ENCODE measurements around the gene VDR. TPM values are rescaled to one million over a fixed set of nuclear protein-coding genes. Genes with fewer than 3 reads are reported as not detected.

Gene VDR
- total RNA-seq, 4 donors from 2014 or later: 75.1 to 193 (median 156) TPM

DNA sequence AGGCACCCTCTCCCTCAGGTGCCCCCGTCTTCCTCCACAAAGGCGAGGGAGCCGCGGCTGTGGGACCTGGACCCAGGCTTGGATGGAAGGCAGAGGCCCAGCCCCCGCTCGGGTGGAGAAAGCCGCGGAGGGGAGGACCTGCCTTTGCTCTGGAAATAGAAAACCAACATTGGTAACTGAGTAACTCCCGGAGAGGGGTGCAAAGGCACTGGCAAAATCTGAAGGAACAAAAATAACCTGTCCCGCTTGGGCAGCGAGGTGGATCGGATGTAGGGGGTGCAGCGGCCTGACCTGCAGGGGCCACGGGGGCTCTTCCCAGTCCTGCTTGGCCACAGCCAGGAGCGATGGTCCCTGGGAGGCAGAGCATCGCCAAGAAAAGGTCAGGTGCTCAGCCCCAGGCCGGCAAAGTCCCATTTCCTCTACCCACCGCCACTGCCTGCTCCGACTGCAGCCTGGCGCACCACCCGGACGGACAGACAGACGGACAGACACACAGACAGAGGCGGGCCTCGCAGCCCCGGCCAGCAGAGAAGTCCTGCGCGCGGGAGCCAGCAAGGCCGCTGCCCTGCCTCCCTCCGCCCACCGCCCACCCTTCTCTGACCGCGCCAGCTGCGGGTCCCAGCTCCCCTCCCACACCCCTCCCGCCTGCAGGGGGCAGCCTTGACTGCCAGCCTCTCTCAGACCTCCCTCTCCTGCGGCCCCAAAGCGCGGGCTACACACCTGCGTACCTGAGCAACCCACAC, 37.2 kb upstream of the VDR start:
- Histone ChIP-seq H3K36me3 (no peaks in the 10 kb centered on the region), H3K4me1 (peaks cover 0 to 52% (median 10%) of the 10 kb centered on the region in 4 donors), H3K4me3 (no peak overlapping the region), H3K9me3 (no peaks in the 10 kb centered on the region), H3K27me3 (no peaks in the 10 kb centered on the region), H3K27ac (no peak overlapping the region)
- DNase-seq: peak in 1 of 3 donors; percentile 54
- TF ChIP-seq POLR2A (IDR thresholded peaks at IDR 0.05) (no peak), CTCF (IDR thresholded peaks at IDR 0.05) (peak in 1 of 6 experiments; percentile 20)

DNA sequence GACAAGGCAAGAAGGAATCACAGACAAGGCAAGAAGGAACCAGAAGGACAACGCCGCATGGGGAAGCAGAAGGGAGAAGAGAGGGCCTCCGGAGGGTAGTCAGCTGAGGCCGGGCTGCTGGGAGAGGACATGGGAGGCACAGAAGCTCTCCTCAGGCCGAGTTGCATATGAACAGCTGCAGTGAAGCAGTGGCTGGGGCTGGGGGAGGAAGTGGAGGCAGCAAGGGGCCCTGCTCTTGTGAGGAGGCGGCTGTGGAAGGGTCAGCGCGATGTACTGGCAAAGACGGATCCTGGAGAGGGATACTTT, 36.6 kb upstream of the VDR start:
- no peak overlapping the region for H3K27ac ChIP-seq
- H3K9me3 ChIP-seq: no peaks in the 10 kb centered on the region
- no peaks in the 10 kb centered on the region for H3K27me3 ChIP-seq
- no peaks in the 10 kb centered on the region for H3K36me3 ChIP-seq
- no peak overlapping the region for H3K4me3 ChIP-seq
- H3K4me1 ChIP-seq: peaks cover 0 to 46% (median 8%) of the 10 kb centered on the region in 4 donors
- no peak for DNase-seq
- TF ChIP-seq POLR2A (IDR thresholded peaks at IDR 0.05) (no peak), CTCF (IDR thresholded peaks at IDR 0.05) (no peak)

GRCh38 chr12:47940773-47941474, 36.1 kb upstream of the VDR start:
- Histone ChIP-seq H3K9me3 (no peaks in the 10 kb centered on the region), H3K27ac (peak overlapping the region in 1 of 4 donors; percentile 93), H3K27me3 (no peaks in the 10 kb centered on the region), H3K36me3 (no peaks in the 10 kb centered on the region), H3K4me1 (peaks cover 0 to 41% (median 6%) of the 10 kb centered on the region in 4 donors), H3K4me3 (no peak overlapping the region)
- DNase-seq: no peak
- TF ChIP-seq CTCF (IDR thresholded peaks at IDR 0.05): no peak
- no peak for TF ChIP-seq POLR2A (IDR thresholded peaks at IDR 0.05)

- peak in 2 of 3 donors; percentile 87 to 92 for DNase-seq
- H3K4me3 ChIP-seq: no peak overlapping the region
- no peaks in the 10 kb centered on the region for H3K9me3 ChIP-seq
- peaks cover 0 to 29% (median 4%) of the 10 kb centered on the region in 4 donors for H3K4me1 ChIP-seq
- TF ChIP-seq CTCF (IDR thresholded peaks at IDR 0.05) (no peak), POLR2A (IDR thresholded peaks at IDR 0.05) (peak in 1 of 2 donors; percentile 59)
- H3K36me3 ChIP-seq: no peaks in the 10 kb centered on the region
- H3K27ac ChIP-seq: peak overlapping the region in 3 of 4 donors; percentile 67 to 93 (median 90)
- H3K27me3 ChIP-seq: no peaks in the 10 kb centered on the region
These were observed 34.3 kb upstream of the VDR start for GRCh38 chr12:47939009-47939601.

GRCh38 chr12:47938594-47938993, 33.8 kb upstream of the VDR start:
- Histone ChIP-seq H3K27ac (peak overlapping the region in 3 of 4 donors; percentile 67 to 93 (median 90)), H3K27me3 (no peaks in the 10 kb centered on the region), H3K36me3 (no peaks in the 10 kb centered on the region), H3K4me1 (peaks cover 0 to 25% (median 4%) of the 10 kb centered on the region in 4 donors), H3K9me3 (no peaks in the 10 kb centered on the region), H3K4me3 (no peak overlapping the region)
- no peak for TF ChIP-seq CTCF (IDR thresholded peaks at IDR 0.05)
- no peak for TF ChIP-seq POLR2A (IDR thresholded peaks at IDR 0.05)
- no peak for DNase-seq
